HG03095 (cell line): ENCODE measurements around the gene CCDC89.
"Not testable (repeated sequence)": the region's sequence is repeated elsewhere in the genome, so short reads cannot be mapped to it uniquely, and the experiment has no call there.

Source experiments
- ATAC-seq: cut with Tn5 transposase; IDR thresholded peaks from one replicate; pipeline ENCODE4 v1.9.1; 2021; ENCODE audit warnings: moderate library complexity; ENCODE audit not compliant: unreplicated experiment

CCDC89 gene

DNA sequence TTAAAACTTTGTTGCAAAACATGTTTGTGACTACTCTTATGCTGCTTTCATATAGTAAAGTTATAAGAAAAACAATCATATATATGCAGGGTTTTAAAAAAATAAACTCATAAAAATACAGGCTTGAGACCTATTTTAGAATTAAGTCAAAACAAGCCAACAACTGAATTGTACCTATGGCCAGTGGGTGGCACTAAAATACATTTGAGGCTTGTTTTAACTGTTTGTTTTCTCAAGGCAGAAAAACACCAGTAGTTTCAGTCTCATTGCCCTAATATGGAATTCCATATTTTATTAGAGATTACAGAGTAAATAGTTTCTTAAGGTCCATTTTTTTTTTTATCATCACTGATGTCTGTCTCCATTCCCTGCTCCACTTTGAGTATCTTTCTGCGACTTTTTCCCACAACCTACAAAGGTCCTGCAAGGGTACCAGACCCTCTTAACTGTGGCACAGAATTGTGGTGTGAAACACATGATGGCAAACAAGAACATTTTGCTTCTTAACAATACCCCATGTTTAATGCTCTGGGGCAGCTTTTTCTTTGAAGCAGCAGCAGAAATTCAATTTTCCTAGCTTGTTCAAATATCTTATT is 8.5 kb upstream of the CCDC89 start:
- no peak for ATAC-seq

DNA sequence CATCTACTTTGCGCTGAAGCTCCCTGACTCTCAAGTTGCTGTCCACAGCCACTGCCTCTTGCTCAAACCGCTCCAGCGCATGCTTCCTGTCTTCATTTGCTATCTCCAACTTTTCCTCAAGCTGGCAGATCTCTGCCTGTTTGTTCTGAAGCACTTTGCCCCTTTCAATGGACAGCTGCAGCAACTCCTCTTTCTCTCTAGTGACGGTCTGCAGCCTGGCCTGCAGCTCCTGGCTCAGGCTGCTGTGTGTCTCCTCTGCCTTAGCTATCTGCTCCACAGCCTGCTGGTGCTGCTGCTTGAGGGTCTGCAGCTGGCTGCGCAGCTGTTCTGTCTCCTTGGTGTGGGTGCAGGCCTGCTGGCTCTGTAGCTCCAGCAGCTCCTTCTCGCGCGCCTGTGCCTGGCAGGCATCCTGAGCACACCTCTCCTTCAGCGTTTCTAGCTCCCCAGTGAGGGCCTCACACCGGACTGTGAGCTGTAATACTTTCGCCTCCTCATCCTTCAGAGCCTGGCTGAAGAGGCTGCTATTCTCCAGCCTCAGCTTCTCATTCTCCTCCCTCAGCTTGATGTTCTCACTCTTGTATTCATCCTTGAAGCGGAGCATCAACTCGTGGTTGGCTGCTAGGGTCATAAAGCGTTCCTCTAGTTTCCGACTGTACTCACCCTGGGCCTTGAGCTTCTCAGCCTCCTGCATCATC is 723 bp downstream of the CCDC89 start:
- no peak for ATAC-seq

DNA sequence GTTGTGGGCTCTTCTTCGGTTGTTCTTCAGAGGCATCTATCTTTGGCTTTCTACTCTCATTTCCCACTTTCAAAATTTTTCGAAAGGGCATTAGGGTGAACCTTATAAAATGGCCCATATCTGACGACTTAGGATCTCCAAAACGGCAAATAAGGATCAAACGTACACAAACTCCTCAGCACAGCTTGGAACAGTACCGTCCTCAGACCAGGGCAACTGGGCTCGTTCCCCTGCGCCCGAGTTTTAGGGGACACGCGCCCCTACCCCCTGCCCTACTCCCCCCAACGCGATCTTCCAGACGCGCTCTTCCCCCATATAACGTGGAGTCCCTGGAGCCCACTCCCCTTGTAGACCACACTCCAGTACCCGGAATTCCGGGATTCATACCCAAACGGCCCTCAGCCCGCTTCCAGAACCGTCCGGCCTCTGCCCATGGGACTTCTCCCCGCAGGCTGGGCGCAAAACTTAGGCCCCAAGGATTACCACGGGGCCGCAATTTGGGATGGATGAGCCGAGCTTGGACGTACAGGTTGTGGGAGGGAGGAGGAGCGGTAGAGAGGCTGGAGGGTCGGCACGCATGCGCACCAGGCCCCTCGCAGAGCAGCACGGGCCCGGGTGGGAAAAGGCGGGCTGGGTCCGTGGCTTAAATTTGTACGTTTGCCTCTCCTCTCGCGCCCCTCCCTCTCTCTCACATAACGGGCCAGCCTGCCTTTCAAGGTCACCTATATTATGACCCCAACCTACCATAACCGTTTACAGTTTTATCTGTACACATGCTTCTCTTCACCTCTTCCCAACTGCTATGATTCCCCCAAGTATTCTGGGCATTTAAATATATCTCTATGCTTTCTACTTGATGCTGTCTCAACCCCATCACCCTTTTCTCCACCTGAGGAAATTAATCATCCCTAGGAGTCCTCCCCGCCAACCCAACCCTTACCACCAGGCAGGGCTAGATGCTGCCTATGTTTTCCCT is 3.4 kb downstream of the CCDC89 start:
- ATAC-seq = peak; percentile 55

DNA sequence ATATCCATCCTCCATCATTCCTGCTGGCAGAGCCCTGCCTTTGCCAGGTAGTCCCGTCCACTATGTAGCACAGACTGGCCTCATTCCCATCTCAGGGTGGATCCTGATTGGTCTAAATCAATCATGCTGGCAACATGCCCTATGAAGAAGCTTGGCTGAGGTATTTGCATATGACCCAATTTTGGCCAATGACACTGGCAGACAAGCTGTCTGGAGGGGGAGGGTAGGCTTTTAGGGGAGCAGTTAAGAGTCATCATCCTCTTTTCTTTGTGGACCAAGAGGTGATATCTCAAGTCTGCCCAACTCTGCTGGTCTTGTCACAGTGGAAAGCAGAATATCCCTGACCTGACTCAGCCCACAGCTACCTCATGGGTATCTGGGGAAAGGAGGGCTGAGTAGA is 5.1 kb downstream of the CCDC89 start:
- no peak for ATAC-seq

DNA sequence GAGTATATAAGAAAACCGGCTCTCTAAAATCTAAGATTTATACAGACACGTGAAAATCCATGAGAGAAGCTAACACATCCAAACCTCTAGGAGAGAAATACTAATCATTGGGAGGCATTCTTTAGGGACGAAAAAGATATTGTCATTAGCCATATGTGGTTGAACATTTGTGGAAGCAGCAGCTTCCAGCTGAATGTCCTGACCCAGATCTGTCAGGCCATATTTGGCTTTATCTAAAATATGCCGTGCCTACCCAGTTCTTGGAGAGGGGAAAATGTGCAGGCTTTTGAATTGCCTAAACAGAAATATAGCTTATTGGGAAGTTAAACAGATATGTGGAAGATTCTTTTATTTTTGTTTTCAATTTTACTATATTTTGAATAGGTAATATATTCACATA is 6.4 kb downstream of the CCDC89 start:
- no peak for ATAC-seq

DNA sequence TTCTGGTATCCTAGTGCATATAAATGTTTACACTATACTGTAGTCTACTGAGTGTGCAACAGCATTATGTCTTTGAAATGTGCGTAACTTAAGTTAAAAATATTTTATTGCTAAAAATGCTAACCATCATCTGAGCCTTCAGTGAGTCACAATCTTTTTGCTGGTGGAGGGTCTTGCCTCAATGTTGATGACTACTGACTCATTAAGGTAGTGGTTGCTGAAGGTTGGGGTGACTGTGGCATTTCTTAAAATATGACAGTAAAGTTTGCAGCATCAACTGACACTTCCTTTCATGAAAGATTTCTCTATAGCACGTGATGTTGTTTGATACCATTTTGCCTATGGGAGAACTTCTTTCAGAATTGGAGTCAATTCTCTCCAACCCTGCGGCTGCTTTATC is 12.6 kb downstream of the CCDC89 start:
- no peak for ATAC-seq

DNA sequence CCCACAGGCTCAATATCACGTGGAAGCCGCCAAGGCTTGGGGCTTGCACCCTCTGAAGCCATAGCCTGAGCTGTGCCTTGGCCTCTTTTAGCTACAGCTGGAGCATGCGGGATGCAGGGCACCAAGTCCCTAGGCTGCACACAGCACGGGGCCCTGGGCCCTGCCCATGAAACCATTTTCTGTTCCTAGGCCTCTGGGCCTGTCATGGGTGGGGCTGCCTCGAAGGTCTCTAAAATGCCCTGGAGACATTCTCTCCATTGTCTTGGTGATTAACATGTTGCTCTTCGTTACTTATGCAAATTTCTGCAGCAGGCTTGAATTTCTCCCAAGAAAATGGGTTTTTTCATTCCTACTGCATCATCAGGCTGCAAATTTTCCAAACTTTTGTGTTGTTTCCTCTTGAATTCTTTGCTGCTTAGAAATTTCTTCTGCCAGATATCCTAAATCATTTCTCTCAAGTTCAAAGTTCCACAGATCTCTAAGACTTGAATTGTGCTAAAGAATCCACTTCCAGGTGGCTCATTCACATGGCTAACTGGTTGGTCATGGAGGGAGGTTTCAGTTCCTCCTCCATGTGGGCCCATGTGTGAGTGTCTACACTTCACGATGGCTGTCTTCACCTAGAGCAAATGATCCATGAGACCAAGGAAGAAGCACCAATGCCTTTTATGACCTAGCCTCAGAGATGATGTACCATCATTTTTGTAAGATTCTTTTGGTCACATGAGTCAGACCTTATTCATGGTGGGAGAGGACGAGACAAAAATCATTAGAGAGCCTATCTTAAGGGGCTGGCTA is 13.7 kb downstream of the CCDC89 start:
- no peak for ATAC-seq

DNA sequence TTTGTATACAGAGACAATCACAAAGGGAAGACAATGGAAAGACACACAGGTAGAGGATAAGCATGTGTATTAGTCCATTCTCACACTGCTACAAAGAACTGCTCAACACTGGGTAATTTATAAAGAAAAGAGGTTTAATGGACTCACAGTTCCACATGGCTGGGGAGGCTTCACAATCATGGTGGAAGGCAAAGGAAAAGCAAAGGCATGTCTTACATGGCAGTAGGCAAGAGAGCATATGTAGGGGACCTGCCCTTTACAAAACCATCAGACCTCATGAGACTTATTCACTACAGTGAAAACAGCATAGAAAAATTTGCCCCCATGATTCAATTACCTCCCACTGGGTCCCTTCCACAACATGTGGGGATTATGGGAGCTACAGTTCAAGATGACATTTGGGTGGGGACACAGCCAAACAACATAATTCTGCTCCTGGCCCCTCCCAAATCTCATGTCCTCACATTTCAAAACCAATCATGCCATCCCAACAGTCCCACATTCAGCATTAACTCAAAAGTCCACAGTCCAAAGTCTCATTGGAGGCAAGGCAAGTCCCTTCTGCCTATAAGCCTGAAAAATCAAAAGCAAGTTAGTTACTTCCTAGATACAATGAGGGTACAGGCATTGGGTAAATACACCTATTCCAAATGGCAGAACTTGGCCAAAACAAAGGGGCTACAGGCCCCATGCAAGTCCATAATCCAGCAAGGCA is 14.9 kb downstream of the CCDC89 start:
- not testable (repeated sequence) for ATAC-seq

DNA sequence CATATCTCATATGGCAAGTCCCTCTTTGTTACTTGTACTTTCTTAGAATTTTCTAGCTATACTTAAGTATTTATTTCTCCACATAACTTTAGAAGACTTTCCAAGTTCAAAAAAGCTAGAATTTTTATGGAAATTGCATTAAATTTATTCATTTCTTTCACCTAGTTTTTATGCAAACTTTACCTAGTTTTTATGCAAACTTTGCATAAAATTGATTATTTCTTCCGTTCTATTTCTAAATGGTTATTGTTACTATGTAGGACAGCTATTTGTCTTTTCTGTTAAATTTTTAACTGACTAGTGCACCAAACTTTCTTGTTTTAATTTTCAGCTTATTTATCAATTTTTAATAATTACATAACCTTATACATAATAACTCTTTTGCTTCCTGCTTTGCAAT is 17.8 kb downstream of the CCDC89 start:
- ATAC-seq = no peak

DNA sequence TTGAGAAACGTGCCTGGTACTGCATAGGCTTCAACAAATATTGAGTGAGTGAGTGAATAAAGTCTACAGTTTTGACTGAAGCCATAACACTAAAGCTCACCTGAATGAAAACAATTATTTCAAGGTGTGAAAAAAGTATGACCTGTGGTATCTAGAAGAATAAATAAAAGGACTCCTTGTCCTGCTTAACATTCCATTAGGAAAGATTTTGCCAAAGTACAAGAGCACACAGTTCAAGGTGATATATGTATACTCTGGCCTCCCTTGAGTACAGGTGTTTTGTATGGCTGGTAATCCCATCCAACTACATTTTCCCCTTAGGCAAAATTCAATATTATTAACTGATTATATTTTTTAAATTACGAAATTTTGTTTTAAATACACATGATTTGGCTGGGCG is 19.3 kb downstream of the CCDC89 start:
- no peak for ATAC-seq

DNA sequence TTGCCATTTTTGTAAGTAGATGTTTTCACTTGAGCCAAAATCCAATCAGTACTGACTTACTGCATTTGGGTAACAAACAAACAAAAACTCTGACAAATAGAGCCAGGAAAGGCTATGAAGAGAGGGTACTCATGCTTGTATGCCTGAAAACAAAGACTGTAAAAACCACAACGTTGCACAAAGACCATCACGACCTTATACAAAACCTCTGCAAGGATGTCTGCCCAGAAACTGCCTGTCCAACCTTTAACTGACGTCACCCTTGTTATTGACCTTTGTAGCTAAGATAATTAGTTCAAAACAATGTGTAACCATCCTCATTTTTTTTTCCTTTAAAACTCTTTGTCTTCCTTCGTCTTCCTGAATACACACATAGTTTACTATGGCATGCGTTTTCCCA is 20.3 kb downstream of the CCDC89 start:
- no peak for ATAC-seq

DNA sequence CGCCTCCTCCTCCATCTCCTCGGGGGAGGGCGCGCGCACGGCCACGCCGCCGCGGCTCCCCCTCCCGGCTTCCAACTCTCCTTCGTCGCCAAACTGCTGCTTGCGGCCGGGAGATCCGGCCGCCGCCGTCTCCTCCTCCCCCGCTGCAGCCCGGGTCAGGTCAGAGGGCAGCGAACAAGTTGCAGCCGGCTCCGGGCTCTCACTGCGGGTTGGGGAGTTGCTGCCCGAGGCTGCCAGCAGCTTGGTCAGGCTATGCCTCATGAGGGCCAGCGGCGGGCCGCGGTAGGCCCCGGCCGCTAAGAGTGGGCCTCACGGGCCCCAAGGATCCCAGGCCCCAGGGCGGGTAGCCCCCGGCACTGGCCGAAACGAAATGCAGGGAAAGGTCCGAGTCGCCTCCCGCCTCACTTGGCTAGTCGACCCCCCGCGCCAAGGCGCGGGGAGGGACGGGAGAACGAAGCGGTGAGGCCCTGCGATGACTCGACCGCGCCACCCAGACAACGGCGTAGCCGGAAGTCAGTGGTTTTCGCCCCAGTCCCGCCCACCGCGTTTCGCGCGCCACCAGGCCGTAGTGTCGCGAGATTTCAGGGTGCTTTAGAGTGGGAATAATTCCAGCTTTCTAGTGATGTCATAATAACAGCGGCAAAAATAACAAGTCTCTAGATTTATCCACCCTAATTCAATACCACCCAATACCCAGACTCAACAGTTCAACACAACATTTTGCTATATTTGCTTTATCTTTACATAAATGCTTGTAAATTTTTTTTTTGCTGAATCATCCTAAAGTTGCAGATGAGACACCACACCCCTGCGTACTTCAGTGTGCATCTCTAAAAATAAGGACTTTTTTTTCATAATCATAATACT is 21.1 kb downstream of the CCDC89 start, which contains the start of gene CREBZF:
TSS of gene CREBZF (minus strand) at position 515 of the 867 bp plus-strand sequence. CDS start at position 261, 254 bp downstream.
- ATAC-seq = peak; percentile 92

DNA sequence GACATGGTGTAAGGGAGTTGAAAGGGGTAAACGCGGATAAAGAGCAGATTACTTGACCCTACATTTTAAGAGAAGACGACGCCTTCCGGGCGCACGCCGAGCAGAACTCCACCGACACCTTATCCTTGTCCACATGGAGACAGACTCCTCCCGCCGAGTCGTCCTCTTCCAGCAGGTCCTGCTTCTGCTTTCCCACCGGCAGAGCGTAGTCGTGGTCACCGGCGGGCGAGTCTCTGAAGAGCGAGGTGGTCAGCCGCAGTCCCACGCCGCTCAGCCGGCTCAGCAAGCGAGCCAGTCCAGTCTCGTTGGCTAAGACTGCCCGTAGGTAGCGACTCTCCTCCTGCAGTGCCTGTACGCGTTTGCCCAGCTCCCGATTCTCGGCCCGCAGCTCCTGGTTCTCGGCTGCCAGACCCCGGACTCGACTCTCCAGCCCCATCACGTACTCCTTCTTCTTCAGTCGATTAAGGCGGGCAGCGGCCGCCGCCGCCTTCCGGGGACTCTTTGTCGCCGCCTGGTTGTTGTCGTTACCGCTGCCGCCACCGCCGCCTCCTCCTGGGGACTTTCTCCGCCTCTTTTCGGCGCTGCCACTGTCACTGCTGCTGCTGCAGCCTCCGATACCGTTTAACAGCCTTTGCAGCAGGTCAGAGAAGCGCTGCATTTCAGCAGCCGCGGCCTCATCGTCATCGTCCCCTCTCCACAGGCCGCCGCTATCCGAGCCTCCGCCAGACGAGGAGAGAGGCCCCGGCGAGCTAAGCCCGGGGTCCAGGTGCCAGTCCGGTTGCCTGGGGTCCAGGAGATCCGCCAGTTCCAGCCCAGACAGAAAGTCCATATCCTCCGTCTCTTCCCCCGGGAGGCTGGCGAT is 22.0 kb downstream of the CCDC89 start:
- peak; percentile 60 for ATAC-seq

DNA sequence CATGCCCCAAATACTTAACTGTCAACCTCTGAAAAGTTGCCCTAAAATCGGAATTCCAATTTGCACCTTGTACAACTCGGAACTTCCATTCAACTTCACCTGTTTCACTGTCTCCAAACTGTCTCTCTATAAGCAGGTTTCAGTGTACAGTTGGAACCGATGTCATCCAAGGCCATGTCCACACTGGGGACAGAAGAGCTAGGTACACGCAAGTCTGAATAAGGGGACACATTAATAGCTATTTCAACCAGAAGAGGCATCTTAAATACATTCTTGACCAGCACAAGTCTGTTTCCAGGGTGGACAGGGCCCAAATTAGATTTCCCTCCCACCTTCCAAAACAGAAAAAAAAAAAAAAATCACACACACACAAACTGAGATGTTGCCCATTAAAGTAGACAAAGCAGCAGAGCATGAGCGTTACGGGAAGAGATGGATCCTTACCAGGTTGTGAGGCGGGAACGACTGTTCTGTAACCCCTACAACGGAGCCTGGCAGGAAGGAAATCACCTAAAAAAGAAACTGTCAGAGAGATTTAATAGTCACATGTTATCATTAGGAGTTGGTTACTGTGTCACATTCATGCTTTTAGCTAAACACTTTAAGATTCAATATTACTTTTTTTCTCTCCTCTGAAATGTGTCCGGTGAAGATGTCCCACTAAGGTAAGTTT is 22.8 kb downstream of the CCDC89 start:
- ATAC-seq = no peak

DNA sequence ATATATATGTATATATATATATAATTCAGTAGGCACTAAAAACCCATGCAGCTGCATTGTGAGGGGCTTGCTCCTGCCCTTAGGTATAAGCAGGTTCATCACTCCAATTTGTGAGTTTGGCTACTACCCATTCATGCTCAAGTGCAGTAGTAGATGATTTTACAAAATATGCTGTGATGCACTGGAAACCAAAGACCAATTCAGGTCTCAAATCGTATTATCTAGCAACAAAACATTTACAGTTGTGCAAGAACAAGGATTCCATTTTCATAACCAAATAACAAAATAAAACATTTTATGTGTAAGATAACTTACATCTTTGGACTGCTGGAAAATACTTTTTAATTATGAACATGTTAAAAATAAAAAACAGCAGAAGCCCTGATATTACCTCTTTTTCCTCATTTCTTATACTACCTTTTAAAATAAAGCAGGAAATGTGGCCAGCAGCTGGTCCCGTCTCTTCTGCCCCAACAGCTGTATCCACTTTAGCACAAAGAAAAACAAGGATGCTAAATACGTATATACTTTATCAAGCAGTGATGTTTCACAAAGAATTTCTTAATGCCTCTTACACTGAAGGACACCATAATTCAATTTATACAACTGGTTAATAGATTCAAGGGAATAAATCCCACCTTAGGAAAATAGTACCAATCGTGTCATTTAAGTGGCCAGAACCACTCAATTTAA is 23.9 kb downstream of the CCDC89 start:
- ATAC-seq = no peak

DNA sequence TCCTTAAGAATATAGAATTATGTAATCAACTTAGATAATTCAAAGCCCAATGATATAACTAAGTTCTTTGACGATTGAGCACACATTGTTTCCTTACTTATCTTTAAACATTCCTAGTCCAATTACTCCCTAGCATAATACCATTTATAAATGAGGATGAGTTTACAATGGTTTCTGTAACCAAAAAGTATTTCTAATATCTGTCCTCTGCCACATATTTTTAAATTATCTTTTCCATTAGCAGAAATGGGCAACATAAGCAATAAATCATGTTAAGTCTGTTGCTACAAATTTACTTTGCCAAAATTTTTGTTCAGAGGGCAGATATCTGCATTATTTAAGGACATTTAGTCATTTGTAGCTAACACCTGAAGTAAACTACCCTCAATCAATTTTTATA is 27.8 kb downstream of the CCDC89 start:
- no peak for ATAC-seq

DNA sequence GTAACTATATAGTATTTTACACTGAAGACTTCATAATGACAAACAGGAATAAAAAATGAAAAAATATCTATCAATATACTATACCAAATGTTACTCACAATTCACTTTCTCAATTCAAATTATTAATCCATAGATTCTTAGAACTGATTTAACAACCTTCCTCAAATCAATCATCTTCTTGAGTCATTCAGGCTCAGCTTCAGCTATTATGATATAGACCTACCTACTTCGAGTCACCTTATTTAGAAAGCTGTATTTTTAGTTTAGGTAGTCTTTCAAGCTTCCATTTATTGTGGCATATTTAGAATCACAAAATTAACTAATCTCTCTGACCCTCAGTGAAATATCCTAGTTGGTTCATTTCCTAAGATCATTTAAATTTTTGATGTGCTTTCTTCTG is 29.2 kb downstream of the CCDC89 start:
- ATAC-seq = no peak
